ENCODE data around the gene RITA1. TPM values are rescaled to one million over a fixed set of nuclear protein-coding genes. Genes with fewer than 3 reads are reported as not detected.

The RITA1 gene
- total RNA-seq, 1 experiment from 2014 or later: 71.6 TPM

GRCh38 chr12:113136990-113137511 is 48.5 kb upstream of the RITA1 start:
- Histone ChIP-seq H3K36me3 (ENCODE audit: low read depth, low read length) (no peaks in the 10 kb centered on the region), H3F3A (ENCODE audit: low read length, unreplicated experiment) (no peaks in the 10 kb centered on the region), H3K4me1 (ENCODE audit: insufficient read depth, low read length) (no peaks in the 10 kb centered on the region), H3K9me2 (replicated peaks; ENCODE audit: low read length) (no peaks in the 10 kb centered on the region), H3K9me3 (ENCODE audit: low read length) (no peaks in the 10 kb centered on the region), H4K20me1 (ENCODE audit: low read length) (no peaks in the 10 kb centered on the region), H3K4me3 (ENCODE audit: low read length) (no peak overlapping the region), H2AFZ (ENCODE audit: low read length) (no peak overlapping the region), H3K9ac (ENCODE audit: low read length) (no peak overlapping the region), H3K27me3 (ENCODE audit: low read length) (0 out of 2 replicates have a peak, but pooled peaks cover 5% of the 10 kb centered on the region), H3K27ac (ENCODE audit: low read length) (no peak overlapping the region), H3K4me2 (ENCODE audit: low read length) (no peak overlapping the region), H3K79me2 (ENCODE audit: low read length) (no peaks in the 10 kb centered on the region)
- ATAC-seq (no peak), DNase-seq (no peak)
- POLR2A ChIA-PET (ENCODE audit: unreplicated experiment): no interaction called here
- BruUV-seq (replicated peaks): no TSS peak
- intact Hi-C loops (cut with micrococcal nuclease): no loop called here
- TF ChIP-seq EZH2 (IDR thresholded peaks at IDR 0.05; ENCODE audit: low read length, unreplicated experiment): no peak
- no peak for TF ChIP-seq EZH2phosphoT487 (IDR thresholded peaks at IDR 0.05; ENCODE audit: borderline replicate concordance, low read length)
- no peak for TF ChIP-seq CTCF (conservative IDR thresholded peaks at IDR 0.05; ENCODE audit: low read depth, low read length)
- CTCF ChIA-PET: no interaction called here

- Histone ChIP-seq H3F3A (ENCODE audit: low read length, unreplicated experiment) (no peaks in the 10 kb centered on the region), H2AFZ (ENCODE audit: low read length) (no peak overlapping the region), H3K4me2 (ENCODE audit: low read length) (no peak overlapping the region), H3K9ac (ENCODE audit: low read length) (no peak overlapping the region), H3K9me3 (ENCODE audit: low read length) (no peaks in the 10 kb centered on the region), H3K9me2 (replicated peaks; ENCODE audit: low read length) (no peaks in the 10 kb centered on the region), H3K4me3 (ENCODE audit: low read length) (no peak overlapping the region), H3K27ac (ENCODE audit: low read length) (no peak overlapping the region), H3K27me3 (ENCODE audit: low read length) (0 out of 2 replicates have a peak, but pooled peaks cover 5% of the 10 kb centered on the region), H3K36me3 (ENCODE audit: low read depth, low read length) (no peaks in the 10 kb centered on the region), H3K4me1 (ENCODE audit: insufficient read depth, low read length) (no peaks in the 10 kb centered on the region), H4K20me1 (ENCODE audit: low read length) (no peaks in the 10 kb centered on the region), H3K79me2 (ENCODE audit: low read length) (no peaks in the 10 kb centered on the region)
- DNase-seq (no peak), ATAC-seq (no peak)
- no peak for TF ChIP-seq EZH2phosphoT487 (IDR thresholded peaks at IDR 0.05; ENCODE audit: borderline replicate concordance, low read length)
- intact Hi-C loops (cut with micrococcal nuclease): no loop called here
- ChIA-PET CTCF (no interaction called here), POLR2A (ENCODE audit: unreplicated experiment) (no interaction called here)
- BruUV-seq (replicated peaks): no TSS peak
Measured at GRCh38 chr12:113137861-113138783, 47.4 kb upstream of the RITA1 start.

- CTCF ChIA-PET: no interaction called here
- no peaks in the 10 kb centered on the region for H3K4me1 ChIP-seq (ENCODE audit: insufficient read depth, low read length)
- no peak overlapping the region for H3K4me2 ChIP-seq (ENCODE audit: low read length)
- BruUV-seq (replicated peaks): no TSS peak
- no peaks in the 10 kb centered on the region for H3K9me3 ChIP-seq (ENCODE audit: low read length)
- no peaks in the 10 kb centered on the region for H3K36me3 ChIP-seq (ENCODE audit: low read depth, low read length)
- intact Hi-C loops (cut with micrococcal nuclease): no loop called here
- H2AFZ ChIP-seq (ENCODE audit: low read length): no peak overlapping the region
- TF ChIP-seq EZH2 (IDR thresholded peaks at IDR 0.05; ENCODE audit: low read length, unreplicated experiment) (no peak), CTCF (conservative IDR thresholded peaks at IDR 0.05; ENCODE audit: low read depth, low read length) (no peak), EZH2phosphoT487 (IDR thresholded peaks at IDR 0.05; ENCODE audit: borderline replicate concordance, low read length) (no peak)
- H3K4me3 ChIP-seq (ENCODE audit: low read length): no peak overlapping the region
- DNase-seq (no peak), ATAC-seq (no peak; the same call in 1 of the 2 replicates)
- H3K9ac ChIP-seq (ENCODE audit: low read length): no peak overlapping the region
- H3K79me2 ChIP-seq (ENCODE audit: low read length): no peaks in the 10 kb centered on the region
- H3K27ac ChIP-seq (ENCODE audit: low read length): no peak overlapping the region
- H4K20me1 ChIP-seq (ENCODE audit: low read length): no peaks in the 10 kb centered on the region
- POLR2A ChIA-PET (ENCODE audit: unreplicated experiment): no interaction called here
- H3F3A ChIP-seq (ENCODE audit: low read length, unreplicated experiment): no peaks in the 10 kb centered on the region
- H3K27me3 ChIP-seq (ENCODE audit: low read length): 0 out of 2 replicates have a peak, but pooled peaks cover 5% of the 10 kb centered on the region
- H3K9me2 ChIP-seq (replicated peaks; ENCODE audit: low read length): no peaks in the 10 kb centered on the region
Measured at GRCh38 chr12:113138826-113139225, 46.7 kb upstream of the RITA1 start.

All from PC-3 (cell line).